ENCODE data around the gene NUP98.

DNA sequence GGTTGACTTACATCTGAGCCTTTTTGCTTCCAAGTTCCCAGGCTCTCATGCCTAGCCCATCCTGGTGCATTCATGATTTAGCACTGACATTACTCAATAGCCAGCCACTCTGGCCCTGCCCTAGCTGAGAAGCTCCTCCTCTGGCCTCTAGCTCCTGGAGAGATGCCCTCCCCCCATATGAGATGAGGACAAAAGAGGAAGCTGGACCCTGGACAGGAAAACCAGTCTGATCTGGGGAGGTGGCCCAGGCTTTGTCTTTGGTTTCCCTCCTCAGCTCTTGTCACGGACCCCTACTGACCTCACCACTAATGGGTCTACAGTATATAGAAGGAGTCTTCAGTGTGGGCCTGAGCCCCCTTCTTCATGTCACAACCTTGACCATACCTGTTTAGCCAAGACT is 40.4 kb upstream of the NUP98 start:
- TF ChIP-seq ZBTB1 (tag by site-specific recombination; IDR thresholded peaks at IDR 0.05) (no peak), SALL2 (tag by site-specific recombination; IDR thresholded peaks at IDR 0.05; ENCODE audit: borderline replicate concordance) (no peak), ZNF624 (tag by site-specific recombination; IDR thresholded peaks at IDR 0.05) (no peak), ZNF623 (tag by site-specific recombination; IDR thresholded peaks at IDR 0.05) (no peak), ZNF248 (tag by site-specific recombination; IDR thresholded peaks at IDR 0.05) (no peak), ZNF513 (tag by site-specific recombination; IDR thresholded peaks at IDR 0.05) (no peak), CTCF (tag by site-specific recombination; IDR thresholded peaks at IDR 0.05) (no peak), ZNF138 (tag by site-specific recombination; IDR thresholded peaks at IDR 0.05; ENCODE audit: borderline replicate concordance) (no peak), BCL11A (tag by site-specific recombination; IDR thresholded peaks at IDR 0.05; ENCODE audit: low read depth) (no peak), HOXD13 (CRISPR knock-in tag; IDR thresholded peaks at IDR 0.05; ENCODE audit: borderline replicate concordance) (no peak), ZNF24 (tag by site-specific recombination; IDR thresholded peaks at IDR 0.05) (no peak)
- TF ChIP-seq, protein P1, sequence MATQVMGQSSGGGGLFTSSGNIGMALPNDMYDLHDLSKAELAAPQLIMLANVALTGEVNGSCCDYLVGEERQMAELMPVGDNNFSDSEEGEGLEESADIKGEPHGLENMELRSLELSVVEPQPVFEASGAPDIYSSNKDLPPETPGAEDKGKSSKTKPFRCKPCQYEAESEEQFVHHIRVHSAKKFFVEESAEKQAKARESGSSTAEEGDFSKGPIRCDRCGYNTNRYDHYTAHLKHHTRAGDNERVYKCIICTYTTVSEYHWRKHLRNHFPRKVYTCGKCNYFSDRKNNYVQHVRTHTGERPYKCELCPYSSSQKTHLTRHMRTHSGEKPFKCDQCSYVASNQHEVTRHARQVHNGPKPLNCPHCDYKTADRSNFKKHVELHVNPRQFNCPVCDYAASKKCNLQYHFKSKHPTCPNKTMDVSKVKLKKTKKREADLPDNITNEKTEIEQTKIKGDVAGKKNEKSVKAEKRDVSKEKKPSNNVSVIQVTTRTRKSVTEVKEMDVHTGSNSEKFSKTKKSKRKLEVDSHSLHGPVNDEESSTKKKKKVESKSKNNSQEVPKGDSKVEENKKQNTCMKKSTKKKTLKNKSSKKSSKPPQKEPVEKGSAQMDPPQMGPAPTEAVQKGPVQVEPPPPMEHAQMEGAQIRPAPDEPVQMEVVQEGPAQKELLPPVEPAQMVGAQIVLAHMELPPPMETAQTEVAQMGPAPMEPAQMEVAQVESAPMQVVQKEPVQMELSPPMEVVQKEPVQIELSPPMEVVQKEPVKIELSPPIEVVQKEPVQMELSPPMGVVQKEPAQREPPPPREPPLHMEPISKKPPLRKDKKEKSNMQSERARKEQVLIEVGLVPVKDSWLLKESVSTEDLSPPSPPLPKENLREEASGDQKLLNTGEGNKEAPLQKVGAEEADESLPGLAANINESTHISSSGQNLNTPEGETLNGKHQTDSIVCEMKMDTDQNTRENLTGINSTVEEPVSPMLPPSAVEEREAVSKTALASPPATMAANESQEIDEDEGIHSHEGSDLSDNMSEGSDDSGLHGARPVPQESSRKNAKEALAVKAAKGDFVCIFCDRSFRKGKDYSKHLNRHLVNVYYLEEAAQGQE (tag by site-specific recombination; IDR thresholded peaks at IDR 0.05): no peak

Measured in HEK293 (cell line).